SH-SY5Y (cell line): ENCODE data around the gene BABAM2.

Experiments used
- GATA2 ChIP-seq: IDR thresholded peaks from 2 replicates; pipeline ENCODE4 v1.6.1; 2011; ENCODE audit warnings: mild to moderate bottlenecking, low read depth, low read length
- GATA3 ChIP-seq: IDR thresholded peaks from 2 replicates; pipeline ENCODE4 v1.6.1; 2011; ENCODE audit warnings: low read depth, mild to moderate bottlenecking, low read length, moderate library complexity

Gene BABAM2

DNA sequence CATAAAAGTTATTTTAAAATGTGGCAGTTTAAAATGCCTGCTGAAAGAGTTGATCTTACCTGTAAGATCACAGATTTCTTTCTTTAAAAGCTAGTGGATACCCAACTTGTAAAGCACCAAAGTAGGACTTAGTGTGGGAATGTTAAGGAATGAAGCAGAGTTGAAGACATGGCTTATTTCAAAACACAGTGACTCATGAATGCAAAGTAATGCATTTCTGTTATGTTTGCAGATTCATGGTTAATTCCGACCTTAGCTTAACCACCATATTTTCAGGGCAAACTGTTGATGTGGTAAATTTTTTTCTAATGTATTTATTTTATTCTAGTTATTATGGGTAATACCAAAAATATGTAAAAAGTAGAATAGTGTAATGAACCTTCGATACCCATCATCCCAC lies 295.4 kb downstream of the BABAM2 start:
- no peak for TF ChIP-seq GATA3

- TF ChIP-seq GATA3, result no peak
- TF ChIP-seq GATA2, result no peak
Measured at GRCh38 chr2:28187186-28187585, 296.7 kb downstream of the BABAM2 start.

- no peak for TF ChIP-seq GATA2
- no peak for TF ChIP-seq GATA3
Measured at GRCh38 chr2:28188436-28188835, 297.9 kb downstream of the BABAM2 start.

GRCh38 chr2:28193630-28194403 lies 303.3 kb downstream of the BABAM2 start:
- TF ChIP-seq GATA3 (no peak), GATA2 (no peak)

DNA sequence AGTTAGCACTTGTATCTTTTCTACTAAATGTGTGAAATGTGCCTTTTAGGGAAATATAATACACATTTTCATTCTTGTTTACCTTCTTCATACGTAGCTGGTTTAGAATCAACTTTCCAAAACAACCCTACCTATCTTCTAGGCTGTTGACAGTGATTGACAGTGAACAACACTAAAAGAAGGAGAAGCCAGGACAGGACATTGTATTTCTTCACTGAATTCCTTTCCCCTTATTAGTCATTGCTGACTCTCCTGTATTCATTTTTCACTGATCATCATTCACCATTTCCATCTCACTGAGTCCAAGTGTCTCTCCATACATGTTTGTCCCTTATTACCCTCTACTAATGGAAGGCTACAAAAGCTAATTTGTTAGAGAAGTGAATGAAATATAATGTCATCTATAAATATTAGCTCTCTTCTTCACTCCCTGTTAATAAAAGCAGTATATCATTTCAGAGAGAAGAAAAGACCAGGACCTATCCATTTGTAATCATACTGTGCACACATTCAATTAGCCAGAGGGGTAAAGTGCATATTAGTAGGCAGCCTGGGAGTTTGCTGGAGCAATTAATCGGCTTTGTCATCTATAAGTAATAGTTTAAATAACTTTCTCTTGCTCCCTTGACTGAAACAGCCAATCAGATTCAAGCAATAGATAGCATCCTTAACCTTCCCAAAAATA lies 309.6 kb downstream of the BABAM2 start:
- no peak for TF ChIP-seq GATA3

- TF ChIP-seq GATA2, result no peak
Measured at GRCh38 chr2:28201671-28202180, 311.2 kb downstream of the BABAM2 start.

DNA sequence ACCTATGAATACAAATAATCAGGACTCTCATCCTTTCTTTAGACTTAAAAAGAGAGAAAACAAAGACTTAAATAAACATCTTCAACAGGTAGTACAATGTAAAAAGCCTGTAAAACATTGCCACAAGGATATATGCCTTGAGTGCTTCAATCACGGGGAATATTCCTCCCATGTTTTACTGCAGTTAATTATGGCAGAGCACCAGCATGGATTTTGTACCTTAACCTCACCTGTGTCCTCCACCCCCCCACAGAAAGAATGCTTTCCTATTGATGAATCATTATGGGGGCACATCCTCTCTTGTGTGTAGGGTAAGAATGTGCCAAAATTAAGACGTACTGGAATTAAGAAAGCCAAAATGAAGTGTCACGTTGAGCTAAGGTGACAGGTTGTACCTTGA lies 312.2 kb downstream of the BABAM2 start:
- no peak for TF ChIP-seq GATA3
- no peak for TF ChIP-seq GATA2

DNA sequence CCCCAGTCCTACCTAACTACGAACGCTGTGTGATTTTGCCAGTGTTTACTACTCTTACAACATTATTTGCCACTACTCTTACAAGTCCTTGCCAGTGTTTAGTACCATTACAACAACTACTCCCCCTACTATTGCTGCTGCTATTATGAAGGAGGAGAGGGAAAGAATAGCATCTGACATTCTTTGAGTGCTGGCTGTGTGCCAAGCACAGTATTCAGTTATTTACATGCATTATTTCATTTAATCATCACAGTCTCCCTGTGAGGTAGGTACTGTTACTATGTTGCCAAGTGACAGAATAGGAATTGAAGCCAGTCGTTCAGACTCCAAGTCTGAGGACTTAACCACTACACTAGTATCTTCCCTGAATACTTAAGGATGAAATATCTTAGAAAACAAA lies 316.2 kb downstream of the BABAM2 start:
- TF ChIP-seq GATA3 (no peak), GATA2 (no peak)

GRCh38 chr2:28209261-28209691 lies 318.7 kb downstream of the BABAM2 start:
- TF ChIP-seq GATA3 (no peak), GATA2 (no peak)

DNA sequence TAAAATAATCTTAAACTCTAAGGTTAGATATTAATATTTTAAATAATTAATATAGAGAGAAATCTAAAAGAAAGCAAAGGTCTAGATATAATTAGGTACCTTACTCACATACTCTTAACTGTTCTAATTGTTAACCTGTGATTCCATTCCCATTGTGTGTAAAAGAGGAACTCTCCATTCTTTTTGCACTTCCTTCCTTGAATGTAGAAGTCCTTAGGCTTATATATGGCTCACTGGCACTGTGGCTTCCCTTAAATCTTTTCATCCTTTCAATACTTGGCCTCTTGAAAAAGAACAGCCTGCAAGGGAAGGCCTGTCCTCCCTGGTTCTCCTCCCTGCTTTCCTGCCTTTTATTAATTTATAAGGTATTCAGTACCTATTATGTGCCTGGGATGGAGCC lies 319.3 kb downstream of the BABAM2 start:
- TF ChIP-seq GATA2 (no peak), GATA3 (no peak)

DNA sequence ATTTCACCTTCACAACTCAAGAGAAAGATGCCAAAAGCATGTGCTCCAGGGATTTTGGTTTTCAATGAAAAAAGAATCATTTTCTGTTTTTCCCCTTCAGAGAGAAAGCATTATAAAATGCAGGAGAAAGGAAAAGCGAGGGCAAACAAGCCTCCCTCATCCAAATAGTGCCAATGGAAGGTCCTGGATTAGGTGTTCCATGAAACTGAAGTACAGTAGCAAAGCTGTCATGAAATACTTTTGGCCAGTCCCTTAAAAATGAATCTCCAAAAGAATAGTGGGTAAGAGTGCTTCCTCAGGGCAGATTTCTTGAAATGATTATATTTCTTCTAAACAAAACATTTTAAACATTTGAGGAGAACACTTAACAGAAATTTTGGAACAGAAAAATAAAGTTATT lies 320.0 kb downstream of the BABAM2 start:
- TF ChIP-seq GATA3 (no peak), GATA2 (no peak)

DNA sequence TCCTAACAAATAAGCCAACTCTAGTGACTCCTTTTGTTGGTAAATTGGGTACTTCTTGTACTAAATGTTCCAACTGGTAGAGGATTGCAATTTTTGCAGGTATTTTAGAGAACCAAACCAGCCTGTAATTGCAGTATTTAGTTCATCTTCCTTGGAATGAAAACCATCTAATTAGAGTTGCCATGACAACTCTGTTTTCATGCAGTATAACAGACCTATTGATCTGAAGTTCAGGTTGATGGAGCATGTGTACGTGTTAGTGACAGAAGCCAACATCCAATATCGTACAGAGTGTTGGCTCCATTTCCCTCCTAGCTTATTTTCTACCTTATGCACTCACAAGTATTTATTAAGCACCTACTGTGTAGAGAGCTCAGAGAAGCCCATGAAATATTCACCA lies 325.8 kb downstream of the BABAM2 start:
- TF ChIP-seq GATA3 (no peak), GATA2 (no peak)

GRCh38 chr2:28217042-28217740 lies 326.7 kb downstream of the BABAM2 start:
- TF ChIP-seq GATA2, result no peak
- TF ChIP-seq GATA3, result no peak

DNA sequence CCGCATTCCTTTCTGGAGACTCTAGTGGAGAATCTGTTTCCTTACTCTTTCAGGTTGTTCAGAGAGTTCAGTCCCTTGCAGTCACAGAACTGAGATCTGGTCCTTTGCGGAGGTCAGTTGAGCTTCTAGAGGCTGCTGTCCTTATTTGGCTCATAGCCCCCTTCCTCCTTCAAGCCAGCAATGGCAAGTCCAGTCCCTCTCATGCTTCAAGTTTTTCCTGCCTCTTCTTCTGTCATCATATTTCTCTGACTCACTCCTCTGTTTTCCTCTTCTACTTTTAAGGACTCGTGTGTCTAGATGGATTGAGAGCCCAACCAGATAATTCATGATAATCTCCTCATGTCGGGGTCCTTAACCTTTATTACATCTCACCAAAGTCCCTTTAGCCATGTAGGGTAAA lies 328.6 kb downstream of the BABAM2 start:
- no peak for TF ChIP-seq GATA3
- no peak for TF ChIP-seq GATA2

- TF ChIP-seq GATA2 (no peak), GATA3 (no peak)
Measured at GRCh38 chr2:28219758-28220368, 329.3 kb downstream of the BABAM2 start.
